Inflammatory macrophage treated with lipopolysaccharide for 1 hour (primary cell): ENCODE results near the gene CRYAB.
A peak's percentile ranks its signal among the peaks of the same experiment; 100 is the strongest.
"Not testable (repeated sequence)": the region's sequence is repeated elsewhere in the genome, so short reads cannot be mapped to it uniquely, and the experiment has no call there.

Experiments used
- DNase-seq, 2 donors: peaks; one replicate each; pipeline ENCODE4 v3.0.0-alpha.2; 2020 to 2022

CRYAB gene

GRCh38 chr11:111905411-111905810 lies 6.2 kb downstream of the CRYAB start:
- peak in 1 of 2 donors; percentile 10 for DNase-seq

DNA sequence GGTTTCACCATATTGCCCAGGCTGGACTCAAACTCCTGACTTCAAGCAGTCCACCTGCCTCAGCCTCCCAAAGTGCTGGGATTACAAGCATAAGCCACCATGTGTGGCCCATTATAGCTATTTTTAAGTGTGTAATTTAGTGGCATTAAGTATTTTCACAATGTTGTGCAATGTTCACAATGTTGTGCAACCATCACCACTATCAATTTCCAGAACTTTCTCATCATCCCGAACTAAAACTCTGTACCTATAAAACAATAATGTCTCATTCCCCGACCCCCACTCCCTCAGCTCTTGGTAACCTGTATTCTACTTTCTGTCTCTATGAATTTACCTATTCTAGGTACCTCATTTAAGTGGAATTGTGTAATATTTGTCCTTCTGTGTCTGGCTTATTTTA lies 24.7 kb downstream of the CRYAB start:
- no peak for DNase-seq

- DNase-seq: no peak
Observed at GRCh38 chr11:111886032-111886431, 25.5 kb downstream of the CRYAB start.

DNA sequence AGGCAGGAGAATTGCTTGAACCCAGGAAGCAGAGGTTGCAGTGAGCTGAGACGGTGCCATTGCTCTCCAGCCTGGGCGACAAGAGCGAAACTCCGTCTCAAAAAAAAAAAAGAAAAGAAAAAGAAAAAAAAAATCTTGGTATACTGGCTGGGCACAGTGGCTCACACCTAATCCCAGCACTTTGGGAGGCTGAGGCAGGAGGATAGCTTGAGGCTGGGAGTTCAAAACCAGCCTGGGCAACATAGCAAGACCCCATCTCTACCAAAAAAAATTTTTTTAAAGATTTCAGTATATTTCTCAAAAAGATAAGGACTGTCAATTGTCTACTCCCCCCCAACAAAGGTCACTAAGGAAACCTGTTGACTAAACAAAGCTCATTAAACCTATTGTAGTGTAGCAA lies 26.5 kb downstream of the CRYAB start:
- not testable (repeated sequence) for DNase-seq

DNA sequence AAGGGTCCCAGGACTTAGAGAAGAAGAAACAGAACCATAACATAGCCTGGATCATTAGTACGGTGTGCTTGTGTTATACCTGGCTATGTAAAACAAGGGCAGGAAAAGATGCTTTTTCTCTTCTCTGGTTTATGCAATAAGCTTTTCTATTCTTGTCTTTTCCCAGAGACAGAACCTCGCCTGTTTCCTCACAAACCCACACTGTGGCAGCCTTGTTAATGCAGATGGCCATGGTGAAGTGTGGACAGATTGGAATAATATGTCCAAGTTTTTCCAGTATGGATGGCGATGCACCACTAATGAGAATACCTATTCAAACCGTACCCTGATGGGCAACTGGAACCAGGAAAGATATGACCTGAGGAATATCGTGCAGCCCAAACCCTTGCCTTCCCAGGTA lies 29.4 kb downstream of the CRYAB start:
- no peak for DNase-seq

DNA sequence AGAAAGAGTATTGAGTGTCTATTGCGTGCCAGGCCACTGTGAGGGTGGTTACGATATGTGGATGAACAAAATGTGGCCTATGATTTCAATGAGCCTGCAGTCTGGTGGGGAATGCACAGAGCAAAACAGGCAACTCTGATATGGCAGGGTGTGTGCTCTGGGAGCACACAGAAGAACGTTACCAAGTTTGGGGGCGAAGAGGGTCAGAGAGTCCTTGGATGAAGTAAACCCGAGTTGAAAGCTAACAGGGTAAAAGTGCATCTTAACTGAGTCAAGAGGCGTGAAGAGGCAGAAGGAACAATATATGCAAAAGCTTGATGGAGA lies 32.0 kb downstream of the CRYAB start:
- no peak for DNase-seq

GRCh38 chr11:111878849-111879636 lies 32.5 kb downstream of the CRYAB start, which contains the start of the genes CFAP68 and FDXACB1:
Gene CFAP68, plus strand, starts transcription at chr11:111879541. Its CDS starts 20 bp downstream, at chr11:111879561.
Gene FDXACB1, minus strand, starts transcription at chr11:111879165. Its CDS starts 33 bp downstream, at chr11:111879132.
- peak; percentile 94 to 97 for DNase-seq

- DNase-seq: peak; percentile 4 to 21
Observed at GRCh38 chr11:111878385-111878848, 33.2 kb downstream of the CRYAB start.

- DNase-seq: no peak
Observed at GRCh38 chr11:111871693-111872161, 39.8 kb downstream of the CRYAB start.

DNA sequence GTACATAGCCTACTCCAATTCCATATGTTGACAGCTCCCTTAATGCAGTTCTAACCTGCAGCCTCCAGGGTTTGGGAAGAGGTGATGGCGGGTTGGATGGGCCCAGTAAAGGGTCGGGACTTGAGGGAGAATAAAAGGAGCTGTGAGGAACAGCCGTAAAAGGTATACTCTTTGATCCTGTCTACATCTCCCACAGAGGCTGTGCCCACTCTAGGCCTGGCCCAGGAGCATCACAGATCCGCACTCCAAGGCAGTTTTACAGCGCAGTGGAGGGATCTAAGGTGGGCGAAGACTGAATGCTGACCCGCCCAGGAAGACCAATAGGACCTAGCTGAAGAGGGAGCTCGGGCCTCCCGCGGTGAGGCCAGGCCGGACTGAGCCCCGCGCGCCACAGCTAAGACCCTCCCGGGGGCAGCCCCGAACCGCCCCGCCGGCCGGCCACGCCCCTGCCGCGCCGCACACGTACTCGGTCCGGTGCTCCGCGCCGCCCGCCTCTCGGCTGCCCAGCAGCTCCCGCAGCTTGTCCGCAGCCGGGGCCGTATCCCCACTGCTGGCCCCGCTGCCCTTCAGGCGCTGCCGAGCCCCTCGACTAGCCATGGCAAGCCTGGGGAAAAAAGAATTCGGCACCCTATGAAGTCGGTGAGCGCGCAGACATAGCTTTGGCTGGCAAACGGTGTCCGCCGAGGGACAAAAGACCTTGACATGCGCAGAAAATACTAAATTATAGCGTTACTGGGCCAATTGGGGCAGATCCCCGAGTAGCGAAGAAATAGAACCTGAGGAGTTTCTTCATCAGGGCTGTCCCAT lies 40.5 kb downstream of the CRYAB start, which contains the start of gene ALG9:
Gene ALG9, minus strand, starts transcription at position 696 of the 807 bp plus-strand sequence. Its CDS starts 99 bp downstream, at position 597.
- peak; percentile 60 to 83 for DNase-seq

GRCh38 chr11:111870522-111870885 lies 41.1 kb downstream of the CRYAB start:
- DNase-seq: no peak

DNA sequence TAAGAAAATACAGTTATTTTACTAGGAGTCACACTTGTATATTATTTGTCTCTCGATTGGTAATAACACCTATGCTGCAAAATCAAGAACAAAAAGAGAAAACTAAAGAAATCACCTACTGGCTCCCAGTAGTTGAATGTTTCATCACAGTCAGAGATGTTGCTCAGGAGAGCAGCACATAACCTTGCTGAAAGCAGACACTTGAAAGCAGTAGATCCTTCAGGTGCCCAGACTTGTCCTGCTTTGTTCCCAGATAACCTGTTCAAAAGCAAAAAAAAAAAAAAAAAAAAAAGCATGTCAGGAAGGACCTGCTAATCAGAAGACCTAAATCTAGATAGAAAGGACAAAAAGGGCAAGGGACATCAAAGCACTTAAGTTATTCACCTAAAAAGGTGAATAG lies 41.5 kb downstream of the CRYAB start:
- DNase-seq: no peak

DNA sequence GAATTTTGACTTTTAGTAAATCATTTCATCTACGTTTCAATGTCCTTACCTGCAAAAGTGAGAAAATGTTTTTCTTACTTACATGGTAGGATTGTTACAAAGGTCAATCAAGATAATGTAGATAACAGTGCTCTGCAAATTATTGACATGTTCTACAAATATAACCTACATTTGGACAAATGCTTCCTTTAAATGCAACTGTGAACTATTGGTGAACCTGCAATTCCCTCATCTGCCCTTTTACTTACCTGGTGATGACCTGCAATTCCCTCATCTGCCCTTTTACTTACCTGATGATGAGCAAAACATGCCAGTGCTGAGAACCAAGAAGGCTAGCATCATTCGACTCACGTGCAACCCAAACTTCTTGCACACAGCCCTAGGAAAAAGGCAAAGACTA lies 51.3 kb downstream of the CRYAB start:
- DNase-seq: no peak
